ENCODE results near the gene IRX4. TPM values are rescaled to one million over a fixed set of nuclear protein-coding genes. Genes with fewer than 3 reads are reported as not detected.
"Not testable (repeated sequence)": the region's sequence is repeated elsewhere in the genome, so short reads cannot be mapped to it uniquely, and the experiment has no call there.

The IRX4 gene
- total and polyA plus RNA-seq, 2 donors = not detected

- H3K36me3 ChIP-seq (ENCODE audit: insufficient read depth) = no peaks in the 10 kb centered on the region
- no peak for DNase-seq (ENCODE audit: extremely low spot score)
- WGBS = 4% methylated on average over 10 of the region's 10 CpGs
- no peak overlapping the region for H3K4me3 ChIP-seq (ENCODE audit: low read depth, low read length)
- no peaks in the 10 kb centered on the region for H3K4me1 ChIP-seq (ENCODE audit: insufficient read depth)
- H3K27ac ChIP-seq (ENCODE audit: low read depth) = no peak overlapping the region
Observed at GRCh38 chr5:1874348-1874747, 8.4 kb downstream of the IRX4 start.

GRCh38 chr5:1873243-1873959 lies 9.3 kb downstream of the IRX4 start:
- 19% methylated on average over 13 of the region's 13 CpGs for WGBS
- Histone ChIP-seq H3K36me3 (ENCODE audit: insufficient read depth) (no peaks in the 10 kb centered on the region), H3K27ac (ENCODE audit: low read depth) (no peak overlapping the region), H3K4me1 (ENCODE audit: insufficient read depth) (no peaks in the 10 kb centered on the region), H3K4me3 (ENCODE audit: low read depth, low read length) (no peak overlapping the region)
- DNase-seq (ENCODE audit: extremely low spot score) = no peak

- Histone ChIP-seq H3K36me3 (ENCODE audit: insufficient read depth) (no peaks in the 10 kb centered on the region), H3K4me1 (ENCODE audit: insufficient read depth) (no peaks in the 10 kb centered on the region), H3K27ac (ENCODE audit: low read depth) (no peak overlapping the region), H3K4me3 (ENCODE audit: low read depth, low read length) (no peak overlapping the region)
- WGBS = 77% methylated on average over 14 of the region's 14 CpGs
- no peak for DNase-seq (ENCODE audit: extremely low spot score)
Observed at GRCh38 chr5:1871441-1871840, 11.3 kb downstream of the IRX4 start.

GRCh38 chr5:1870435-1871272 lies 12.1 kb downstream of the IRX4 start:
- 94% methylated on average over 21 of the region's 21 CpGs for WGBS
- not testable (repeated sequence) for H3K36me3 ChIP-seq (ENCODE audit: insufficient read depth); H3K4me1 ChIP-seq (ENCODE audit: insufficient read depth); H3K27ac ChIP-seq (ENCODE audit: low read depth); H3K4me3 ChIP-seq (ENCODE audit: low read depth, low read length); DNase-seq (ENCODE audit: extremely low spot score)

GRCh38 chr5:1868886-1869475 lies 13.7 kb downstream of the IRX4 start:
- no peak overlapping the region for H3K27ac ChIP-seq (ENCODE audit: low read depth)
- DNase-seq (ENCODE audit: extremely low spot score) = no peak
- H3K4me1 ChIP-seq (ENCODE audit: insufficient read depth) = no peaks in the 10 kb centered on the region
- H3K4me3 ChIP-seq (ENCODE audit: low read depth, low read length) = no peak overlapping the region
- no peaks in the 10 kb centered on the region for H3K36me3 ChIP-seq (ENCODE audit: insufficient read depth)
- WGBS = 72% methylated on average over 19 of the region's 19 CpGs

- no peaks in the 10 kb centered on the region for H3K36me3 ChIP-seq (ENCODE audit: insufficient read depth)
- H3K4me3 ChIP-seq (ENCODE audit: low read depth, low read length) = no peak overlapping the region
- WGBS = 37% methylated on average over 20 of the region's 20 CpGs
- H3K27ac ChIP-seq (ENCODE audit: low read depth) = no peak overlapping the region
- DNase-seq (ENCODE audit: extremely low spot score) = no peak
- no peaks in the 10 kb centered on the region for H3K4me1 ChIP-seq (ENCODE audit: insufficient read depth)
Observed at GRCh38 chr5:1867815-1868143, 14.9 kb downstream of the IRX4 start.

- Histone ChIP-seq H3K4me1 (ENCODE audit: insufficient read depth) (no peaks in the 10 kb centered on the region), H3K36me3 (ENCODE audit: insufficient read depth) (no peaks in the 10 kb centered on the region), H3K4me3 (ENCODE audit: low read depth, low read length) (no peak overlapping the region), H3K27ac (ENCODE audit: low read depth) (no peak overlapping the region)
- 32% methylated on average over 8 of the region's 8 CpGs for WGBS
- no peak for DNase-seq (ENCODE audit: extremely low spot score)
Observed at GRCh38 chr5:1867114-1867814, 15.5 kb downstream of the IRX4 start.

- Histone ChIP-seq H3K4me1 (ENCODE audit: insufficient read depth) (no peaks in the 10 kb centered on the region), H3K27ac (ENCODE audit: low read depth) (no peak overlapping the region), H3K36me3 (ENCODE audit: insufficient read depth) (no peaks in the 10 kb centered on the region), H3K4me3 (ENCODE audit: low read depth, low read length) (no peak overlapping the region)
- DNase-seq (ENCODE audit: extremely low spot score) = no peak
- WGBS = 70% methylated on average over 14 of the region's 14 CpGs
Observed at GRCh38 chr5:1865948-1866347, 16.8 kb downstream of the IRX4 start.

GRCh38 chr5:1865486-1865885 lies 17.2 kb downstream of the IRX4 start:
- 70% methylated on average over 14 of the region's 14 CpGs for WGBS
- no peaks in the 10 kb centered on the region for H3K4me1 ChIP-seq (ENCODE audit: insufficient read depth)
- H3K4me3 ChIP-seq (ENCODE audit: low read depth, low read length) = no peak overlapping the region
- no peak for DNase-seq (ENCODE audit: extremely low spot score)
- no peaks in the 10 kb centered on the region for H3K36me3 ChIP-seq (ENCODE audit: insufficient read depth)
- H3K27ac ChIP-seq (ENCODE audit: low read depth) = no peak overlapping the region

GRCh38 chr5:1864896-1865440 lies 17.8 kb downstream of the IRX4 start:
- no peak overlapping the region for H3K27ac ChIP-seq (ENCODE audit: low read depth)
- WGBS = 76% methylated on average over 16 of the region's 16 CpGs
- H3K4me1 ChIP-seq (ENCODE audit: insufficient read depth) = no peaks in the 10 kb centered on the region
- no peaks in the 10 kb centered on the region for H3K36me3 ChIP-seq (ENCODE audit: insufficient read depth)
- DNase-seq (ENCODE audit: extremely low spot score) = no peak
- no peak overlapping the region for H3K4me3 ChIP-seq (ENCODE audit: low read depth, low read length)

GRCh38 chr5:1860949-1861348 lies 21.8 kb downstream of the IRX4 start:
- DNase-seq (ENCODE audit: extremely low spot score) = no peak
- Histone ChIP-seq H3K27ac (ENCODE audit: low read depth) (no peak overlapping the region), H3K36me3 (ENCODE audit: insufficient read depth) (no peaks in the 10 kb centered on the region), H3K4me3 (ENCODE audit: low read depth, low read length) (no peak overlapping the region), H3K4me1 (ENCODE audit: insufficient read depth) (no peaks in the 10 kb centered on the region)
- 67% methylated on average over 7 of the region's 7 CpGs for WGBS

- no peaks in the 10 kb centered on the region for H3K4me1 ChIP-seq (ENCODE audit: insufficient read depth)
- no peak for DNase-seq (ENCODE audit: extremely low spot score)
- H3K4me3 ChIP-seq (ENCODE audit: low read depth, low read length) = no peak overlapping the region
- WGBS = 88% methylated on average over 22 of the region's 22 CpGs
- H3K36me3 ChIP-seq (ENCODE audit: insufficient read depth) = no peaks in the 10 kb centered on the region
- H3K27ac ChIP-seq (ENCODE audit: low read depth) = no peak overlapping the region
Observed at GRCh38 chr5:1860021-1860610, 22.6 kb downstream of the IRX4 start.

GRCh38 chr5:1859099-1859498 lies 23.6 kb downstream of the IRX4 start:
- Histone ChIP-seq H3K36me3 (ENCODE audit: insufficient read depth) (no peaks in the 10 kb centered on the region), H3K4me3 (ENCODE audit: low read depth, low read length) (no peak overlapping the region), H3K4me1 (ENCODE audit: insufficient read depth) (no peaks in the 10 kb centered on the region), H3K27ac (ENCODE audit: low read depth) (no peak overlapping the region)
- WGBS = 84% methylated on average over 10 of the region's 10 CpGs
- no peak for DNase-seq (ENCODE audit: extremely low spot score)
